Pancreas (tissue), 10 donors: ENCODE measurements around the gene UGT1A8. TPM values are rescaled to one million over a fixed set of nuclear protein-coding genes. Genes with fewer than 3 reads are reported as not detected.

ENCODE experiments used
- ATAC-seq, 4 donors: fragments of 200-7000 bp; cut with Tn5 transposase; one replicate each; pipeline versions ENCODE4 v1.8.0 to v1.9.1; 2020; ENCODE audit warnings: mild to moderate bottlenecking in 4 of 4, moderate library complexity in 4 of 4
- DNase-seq, 6 donors: peaks; one replicate each; pipeline ENCODE4 v3.0.0-alpha.2; 2020
- FAIRE-seq: peaks from 2 replicates; lab custom pipeline; 2012; peaks lifted over from hg19 to GRCh38; lab: Jason Lieb, UNC
- H3K27ac ChIP-seq, 4 donors: fragments of 200-600 bp; sonication (generic); 1 replicate in 3 of 4; 2 replicates in 1 of 4; pipeline versions ENCODE4 v1.5.0 to v1.8.0; 2020
- H3K27me3 ChIP-seq, 4 donors: fragments of 200-600 bp; one replicate each; pipeline ENCODE4 v1.8.0; 2021
- H3K36me3 ChIP-seq, 3 donors: fragments of 200-600 bp; sonication (generic) in 1 of 3; one replicate each; pipeline versions ENCODE4 v1.5.0 to v1.8.0; 2020 to 2021
- H3K4me1 ChIP-seq, 3 donors: fragments of 200-600 bp; one replicate each; pipeline ENCODE4 v1.8.0; 2021
- H3K4me3 ChIP-seq, 4 donors: fragments of 200-600 bp; sonication (generic) in 2 of 4; one replicate each; pipeline versions ENCODE4 v1.5.0 to v1.8.0; 2020 to 2021
- H3K9me3 ChIP-seq, 4 donors: fragments of 200-600 bp; one replicate each; pipeline ENCODE4 v1.8.0; 2021
- WGBS, 2 donors: extraction: QIAGEN DNeasy Blood & Tissue Kit; methylation state at CpG; one replicate each; pipeline ENCODE4 v1.1.7; 2013; 5-methylcytosine and 5-hydroxymethylcytosine counted together
- intact Hi-C, 3 donors: fragments of 100-400 bp; cut with DNase I; formaldehyde crosslinking; loops; one replicate each; pipeline versions ENCODE4 v1.11.1 to v1.14.2; 2022
- polyA plus RNA-seq, 2 donors: library from polyadenylated mRNA; stranded (reverse); fragments of 200-250 nt; gene quantifications; one replicate each; pipeline ENCODE4 v1.2.3, GENCODE V29; 2013
- total RNA-seq, 6 donors: library from RNA; stranded (reverse); fragmentation: NEBNext Ultra II Directional in 4 of 6; extraction: Animal tissue kit (Norgen Biotek cat#: 25700) in 4 of 6; gene quantifications; one replicate each; pipeline versions ENCODE4 v1.2.1 to v1.2.4, GENCODE V29; 2021 to 2023
- TF ChIP-seq, protein P1 (sequence below), 4 donors: fragments of 200-600 bp; sonication (generic) in 3 of 4; IDR thresholded peaks; one replicate each; pipeline versions ENCODE4 v1.5.0 to v1.8.0; 2021; ENCODE audit warnings: antibody characterized with exemption in 4 of 4
- donor health status: healthy with polysubstance abuse.
- donor health status: DM: no; HTN: no; CAD: no; lungs with moderate emphysema.
- donor health status: DM: no; HTN: no; CAD: no.
- donor health status: control.
- donor health status: control.
- donor health status: Bipolar disorder and iron deficiency.
- donor health status: DM: yes; HTN: yes; CAD: no.
- donor health status: DM: no; HTN: no; CAD: no.
- donor health status: DM: no; HTN: no; CAD: no.
- donor health status: DM: yes; HTN: yes; CAD: no.

Gene UGT1A8
- total and polyA plus RNA-seq, 8 donors = 0.12 TPM; not detected in 7

DNA sequence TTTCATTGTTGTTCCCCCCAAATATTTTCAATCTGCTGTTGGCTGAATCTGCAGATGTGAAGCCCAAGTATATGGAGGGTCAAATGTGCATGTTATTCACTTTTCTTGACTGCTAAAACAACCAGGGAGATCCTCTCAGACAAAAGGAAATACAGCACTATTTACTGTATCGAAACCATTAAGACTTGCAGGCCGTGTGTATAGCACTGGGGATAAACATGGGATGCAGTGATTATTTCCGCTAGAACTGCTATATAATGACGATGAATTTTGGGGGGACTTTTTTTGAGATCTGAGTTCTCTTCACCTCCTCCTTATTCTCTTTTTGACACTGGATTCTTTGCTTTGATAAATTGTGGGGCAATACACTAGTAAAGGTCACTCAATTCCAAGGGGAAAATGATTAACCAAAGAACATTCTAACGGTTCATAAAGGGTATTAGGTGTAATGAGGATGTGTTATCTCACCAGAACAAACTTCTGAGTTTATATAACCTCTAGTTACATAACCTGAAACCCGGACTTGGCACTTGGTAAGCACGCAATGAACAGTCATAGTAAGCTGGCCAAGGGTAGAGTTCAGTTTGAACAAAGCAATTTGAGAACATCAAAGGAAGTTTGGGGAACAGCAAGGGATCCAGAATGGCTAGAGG lies 139.1 kb downstream of the UGT1A8 start:
- intact Hi-C loops = no loop called here
- no peak overlapping the region for H3K4me3 ChIP-seq
- H3K27me3 ChIP-seq = no peaks in the 10 kb centered on the region
- peak; percentile 34 to 94 (median 66) for ATAC-seq
- H3K36me3 ChIP-seq = no peaks in the 10 kb centered on the region
- no peaks in the 10 kb centered on the region for H3K4me1 ChIP-seq
- TF ChIP-seq, protein P1, sequence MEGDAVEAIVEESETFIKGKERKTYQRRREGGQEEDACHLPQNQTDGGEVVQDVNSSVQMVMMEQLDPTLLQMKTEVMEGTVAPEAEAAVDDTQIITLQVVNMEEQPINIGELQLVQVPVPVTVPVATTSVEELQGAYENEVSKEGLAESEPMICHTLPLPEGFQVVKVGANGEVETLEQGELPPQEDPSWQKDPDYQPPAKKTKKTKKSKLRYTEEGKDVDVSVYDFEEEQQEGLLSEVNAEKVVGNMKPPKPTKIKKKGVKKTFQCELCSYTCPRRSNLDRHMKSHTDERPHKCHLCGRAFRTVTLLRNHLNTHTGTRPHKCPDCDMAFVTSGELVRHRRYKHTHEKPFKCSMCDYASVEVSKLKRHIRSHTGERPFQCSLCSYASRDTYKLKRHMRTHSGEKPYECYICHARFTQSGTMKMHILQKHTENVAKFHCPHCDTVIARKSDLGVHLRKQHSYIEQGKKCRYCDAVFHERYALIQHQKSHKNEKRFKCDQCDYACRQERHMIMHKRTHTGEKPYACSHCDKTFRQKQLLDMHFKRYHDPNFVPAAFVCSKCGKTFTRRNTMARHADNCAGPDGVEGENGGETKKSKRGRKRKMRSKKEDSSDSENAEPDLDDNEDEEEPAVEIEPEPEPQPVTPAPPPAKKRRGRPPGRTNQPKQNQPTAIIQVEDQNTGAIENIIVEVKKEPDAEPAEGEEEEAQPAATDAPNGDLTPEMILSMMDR (IDR thresholded peaks at IDR 0.05) = no peak
- no peak for DNase-seq
- H3K27ac ChIP-seq = no peak overlapping the region
- H3K9me3 ChIP-seq = no peaks in the 10 kb centered on the region
- WGBS, 2 donors = 35 to 40% methylated on average over 7 of the region's 7 CpGs
- peak; percentile 5 for FAIRE-seq

DNA sequence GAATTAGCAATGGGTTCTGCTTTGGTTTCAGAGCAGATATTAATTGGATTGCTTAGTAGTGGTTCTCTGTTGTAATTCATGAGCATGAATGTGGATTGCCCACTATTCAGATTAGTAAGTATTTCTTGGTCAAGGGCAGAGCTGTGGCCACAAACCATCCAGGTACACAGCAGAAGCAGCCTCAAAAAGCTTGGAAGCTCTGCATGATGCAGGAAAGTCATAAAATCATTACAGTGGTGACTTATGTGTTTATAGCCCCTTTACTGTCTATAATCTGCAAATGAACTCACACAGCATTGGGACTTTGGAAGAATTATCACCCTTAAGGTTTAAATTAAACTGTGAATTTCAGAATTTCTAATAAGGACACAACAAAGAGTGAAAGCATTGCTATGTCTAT lies 140.7 kb downstream of the UGT1A8 start:
- ATAC-seq (no peak), FAIRE-seq (no peak), DNase-seq (no peak)
- no peaks in the 10 kb centered on the region for H3K9me3 ChIP-seq
- no peaks in the 10 kb centered on the region for H3K4me1 ChIP-seq
- intact Hi-C loops = no loop called here
- H3K36me3 ChIP-seq = no peaks in the 10 kb centered on the region
- TF ChIP-seq, protein P1 (IDR thresholded peaks at IDR 0.05) = no peak
- H3K27me3 ChIP-seq = no peaks in the 10 kb centered on the region
- H3K4me3 ChIP-seq = no peak overlapping the region
- no peak overlapping the region for H3K27ac ChIP-seq

DNA sequence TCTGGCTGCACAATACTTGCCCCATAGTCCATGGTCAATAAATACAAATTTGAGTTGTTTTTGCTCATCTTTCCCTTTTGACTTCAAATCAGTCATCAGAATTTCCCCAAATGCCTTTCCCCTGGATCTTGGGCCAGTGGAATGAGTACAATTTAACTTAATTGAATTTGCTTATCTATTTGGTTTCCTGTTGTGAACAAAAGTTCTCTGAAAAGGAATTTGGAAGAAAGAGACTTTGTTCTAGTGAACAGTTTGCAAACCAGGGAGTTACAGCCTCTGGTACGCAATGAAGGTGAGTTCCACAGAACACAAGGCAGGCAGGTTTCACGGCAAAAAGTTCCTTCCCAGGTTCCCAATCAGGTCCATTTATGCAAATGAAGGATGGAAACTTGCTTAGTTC lies 141.4 kb downstream of the UGT1A8 start:
- Histone ChIP-seq H3K4me1 (no peaks in the 10 kb centered on the region), H3K9me3 (no peaks in the 10 kb centered on the region), H3K27me3 (no peaks in the 10 kb centered on the region), H3K36me3 (no peaks in the 10 kb centered on the region), H3K27ac (no peak overlapping the region), H3K4me3 (no peak overlapping the region)
- no peak for DNase-seq
- TF ChIP-seq, protein P1 (IDR thresholded peaks at IDR 0.05) = no peak
- WGBS, 2 donors = 83 to 97% methylated on average over 2 of the region's 2 CpGs
- intact Hi-C loops = no loop called here
- FAIRE-seq = no peak
- no peak for ATAC-seq

DNA sequence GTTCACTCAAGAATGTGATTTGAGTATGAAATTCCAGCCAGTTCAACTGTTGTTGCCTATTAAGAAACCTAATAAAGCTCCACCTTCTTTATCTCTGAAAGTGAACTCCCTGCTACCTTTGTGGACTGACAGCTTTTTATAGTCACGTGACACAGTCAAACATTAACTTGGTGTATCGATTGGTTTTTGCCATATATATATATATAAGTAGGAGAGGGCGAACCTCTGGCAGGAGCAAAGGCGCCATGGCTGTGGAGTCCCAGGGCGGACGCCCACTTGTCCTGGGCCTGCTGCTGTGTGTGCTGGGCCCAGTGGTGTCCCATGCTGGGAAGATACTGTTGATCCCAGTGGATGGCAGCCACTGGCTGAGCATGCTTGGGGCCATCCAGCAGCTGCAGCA lies 142.6 kb downstream of the UGT1A8 start, which contains the start of gene UGT1A1:
Gene UGT1A1, plus strand, starts transcription at position 228 of the 400 bp plus-strand sequence. Its CDS starts 18 bp downstream, at position 246.
- 65 to 66% methylated on average over 6 of the region's 6 CpGs for WGBS, 2 donors
- FAIRE-seq (no peak), ATAC-seq (peak in 1 of 4 donors; percentile 38), DNase-seq (no peak)
- H3K36me3 ChIP-seq = no peaks in the 10 kb centered on the region
- H3K4me3 ChIP-seq = no peak within 1 kb of the TSS
- intact Hi-C loops = no loop called here
- H3K4me1 ChIP-seq = no peaks in the 10 kb centered on the region
- no peak within 1 kb of the TSS for H3K27ac ChIP-seq
- no peaks in the 10 kb centered on the region for H3K9me3 ChIP-seq
- H3K27me3 ChIP-seq = no peaks in the 10 kb centered on the region
- TF ChIP-seq, protein P1 (IDR thresholded peaks at IDR 0.05) = no peak

DNA sequence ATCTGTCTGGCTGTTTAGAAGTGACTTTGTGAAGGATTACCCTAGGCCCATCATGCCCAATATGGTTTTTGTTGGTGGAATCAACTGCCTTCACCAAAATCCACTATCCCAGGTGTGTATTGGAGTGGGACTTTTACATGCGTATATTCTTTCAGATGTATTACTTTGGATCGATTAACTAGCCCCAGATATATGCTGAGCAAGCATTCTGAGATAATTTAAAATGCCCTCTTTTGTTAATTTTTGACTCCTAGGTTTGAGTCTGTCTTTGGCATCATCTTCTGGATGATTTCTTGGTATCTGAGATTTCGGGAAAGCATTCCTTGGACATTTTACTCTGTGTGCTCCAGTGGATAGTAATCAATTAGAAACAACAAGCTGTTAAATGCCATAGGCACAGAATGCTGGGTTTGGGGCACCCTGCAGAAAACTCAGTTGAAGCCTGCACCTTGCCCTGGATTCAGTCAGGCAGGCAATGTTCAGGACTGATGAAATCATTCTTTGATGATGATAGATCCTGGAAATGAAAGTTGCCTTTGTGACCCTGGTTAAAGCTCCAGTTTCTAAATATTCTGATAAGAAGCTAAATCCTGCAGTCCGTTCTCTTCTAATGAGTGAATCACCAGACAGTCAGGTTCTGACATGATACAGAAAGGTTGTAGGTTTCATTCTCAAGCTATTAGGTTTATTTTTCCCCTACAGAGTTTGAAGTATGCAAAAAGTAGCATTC lies 143.8 kb downstream of the UGT1A8 start:
- no peak for ATAC-seq
- no peaks in the 10 kb centered on the region for H3K27me3 ChIP-seq
- no peaks in the 10 kb centered on the region for H3K9me3 ChIP-seq
- no peak overlapping the region for H3K27ac ChIP-seq
- DNase-seq = no peak
- no peaks in the 10 kb centered on the region for H3K4me1 ChIP-seq
- TF ChIP-seq, protein P1 (IDR thresholded peaks at IDR 0.05) = no peak
- WGBS, 2 donors = 76 to 85% methylated on average over 4 of the region's 4 CpGs
- FAIRE-seq = no peak
- no peaks in the 10 kb centered on the region for H3K36me3 ChIP-seq
- intact Hi-C loops = no loop called here
- H3K4me3 ChIP-seq = no peak overlapping the region
